Liver (tissue), 9 donors: Measurements from ENCODE around the gene VLDLR. TPM values are rescaled to one million over a fixed set of nuclear protein-coding genes. Genes with fewer than 3 reads are reported as not detected.

Experiments used
- DNase-seq: peaks from one replicate; pipeline ENCODE4 v3.0.0-alpha.2; 2017; ENCODE audit warnings: low spot score
- H3K27ac ChIP-seq, 2 donors: one replicate each; pipeline ENCODE4 v1.7.0; 2013; ENCODE audit warnings: inconsistent platforms in 2 of 2, low read length in 2 of 2, control low read depth in 1 of 2, low read depth in 1 of 2, mild to moderate bottlenecking in 1 of 2
- H3K27me3 ChIP-seq, 4 donors: one replicate each; pipeline versions ENCODE4 v1.6.1 to v1.7.0; 2013; ENCODE audit warnings: low read length in 3 of 4, inconsistent platforms in 1 of 4, mild to moderate bottlenecking in 1 of 4, moderate library complexity in 1 of 4; ENCODE audit not compliant: control insufficient read depth in 4 of 4, insufficient read depth in 4 of 4
- H3K36me3 ChIP-seq, 4 donors: one replicate each; pipeline versions ENCODE4 v1.6.1 to v1.7.0; 2013; ENCODE audit warnings: low read length in 3 of 4, mild to moderate bottlenecking in 3 of 4, low read depth in 1 of 4, moderate library complexity in 1 of 4; ENCODE audit not compliant: control insufficient read depth in 4 of 4, insufficient read depth in 3 of 4
- H3K4me1 ChIP-seq, 4 donors: one replicate each; pipeline versions ENCODE4 v1.6.1 to v1.7.0; 2013; ENCODE audit warnings: low read length in 3 of 4, mild to moderate bottlenecking in 3 of 4, moderate library complexity in 1 of 4; ENCODE audit not compliant: control insufficient read depth in 4 of 4, insufficient read depth in 4 of 4
- H3K4me3 ChIP-seq, 3 donors: one replicate each; pipeline versions ENCODE4 v1.6.1 to v1.7.0; 2013; ENCODE audit warnings: low read length in 3 of 3, control low read depth in 1 of 3, low read depth in 1 of 3, mild to moderate bottlenecking in 1 of 3
- H3K9ac ChIP-seq, 2 donors: one replicate each; pipeline ENCODE4 v1.7.0; 2013; ENCODE audit warnings: low read length in 2 of 2, mild to moderate bottlenecking in 2 of 2, moderate library complexity in 2 of 2, control low read depth in 1 of 2, low read depth in 1 of 2
- H3K9me3 ChIP-seq, 4 donors: one replicate each; pipeline versions ENCODE4 v1.6.1 to v1.7.0; 2013; ENCODE audit warnings: low read length in 3 of 4; ENCODE audit not compliant: control insufficient read depth in 4 of 4
- CTCF ChIP-seq: fragments of 150-350 bp; IDR thresholded peaks from 2 replicates; pipeline ENCODE4 v1.5.1; 2017; ENCODE audit warnings: improper control_type of control experiment, low read depth, low read length; ENCODE audit not compliant: missing input control
- FOXA2 ChIP-seq: IDR thresholded peaks from 2 replicates; pipeline ENCODE4 v1.6.1; 2016; ENCODE audit warnings: antibody characterized with exemption
- GABPA ChIP-seq, 2 donors: IDR thresholded peaks in 1 of 2; conservative IDR thresholded peaks in 1 of 2; 2 replicates each; pipeline ENCODE4 v1.6.1; 2016; ENCODE audit warnings: antibody characterized with exemption in 2 of 2, mild to moderate bottlenecking in 1 of 2, moderate library complexity in 1 of 2
- HNF4A ChIP-seq, 2 donors: conservative IDR thresholded peaks; 2 replicates each; pipeline ENCODE4 v1.6.1; 2016; ENCODE audit warnings: antibody characterized with exemption in 2 of 2, mild to moderate bottlenecking in 2 of 2
- HNF4G ChIP-seq: IDR thresholded peaks from 2 replicates; pipeline ENCODE4 v1.6.1; 2016; ENCODE audit warnings: antibody characterized with exemption
- JUND ChIP-seq, 2 donors: IDR thresholded peaks; 2 replicates each; pipeline ENCODE4 v1.6.1; 2016; ENCODE audit warnings: antibody characterized with exemption in 2 of 2
- MAX ChIP-seq: IDR thresholded peaks from 2 replicates; pipeline ENCODE4 v1.6.1; 2016; ENCODE audit warnings: antibody characterized with exemption
- NR2F2 ChIP-seq: IDR thresholded peaks from 2 replicates; pipeline ENCODE4 v1.6.1; 2016; ENCODE audit warnings: antibody characterized with exemption
- RAD21 ChIP-seq, 2 donors: IDR thresholded peaks; 2 replicates each; pipeline ENCODE4 v1.6.1; 2016; ENCODE audit warnings: antibody characterized with exemption in 2 of 2, mild to moderate bottlenecking in 2 of 2
- REST ChIP-seq: IDR thresholded peaks from 2 replicates; pipeline ENCODE4 v1.6.1; 2016; ENCODE audit warnings: antibody characterized with exemption, mild to moderate bottlenecking
- RXRA ChIP-seq, 2 donors: IDR thresholded peaks; 2 replicates each; pipeline ENCODE4 v1.6.1; 2017 to 2018; ENCODE audit warnings: antibody characterized with exemption in 2 of 2, mild to moderate bottlenecking in 1 of 2
- TAF1 ChIP-seq: conservative IDR thresholded peaks from 2 replicates; pipeline ENCODE4 v1.6.1; 2016; ENCODE audit warnings: antibody characterized with exemption, mild to moderate bottlenecking
- YY1 ChIP-seq: IDR thresholded peaks from 2 replicates; pipeline ENCODE4 v1.6.1; 2016; ENCODE audit warnings: antibody characterized with exemption, mild to moderate bottlenecking
- WGBS: extraction: QIAGEN DNeasy Blood & Tissue Kit; methylation state at CpG from one replicate; pipeline ENCODE4 v1.1.7; 2013; 5-methylcytosine and 5-hydroxymethylcytosine counted together
- polyA plus RNA-seq, 2 donors: library from polyadenylated mRNA; stranded (reverse) in 1 of 2; unstranded in 1 of 2; fragments of 200-250 nt in 1 of 2; fragments of >200 nt in 1 of 2; fragmentation: Nextera tagmentation in 1 of 2; extraction: Ambion mirVana in 1 of 2; gene quantifications; one replicate each; pipeline versions ENCODE4 v1.2.1 to v1.2.3, GENCODE V29; 2013 to 2015
- total RNA-seq, 2 donors: library from RNA; depleted of rRNA; stranded (reverse); fragments of >200 nt; gene quantifications; one replicate each; pipeline ENCODE4 v1.2.3, GENCODE V29; 2014
- donor health status: healthy.
- donor health status: healthy.
- donor health status: healthy.
- donor health status: healthy.
- donor health status: healthy.

VLDLR gene
- total and polyA plus RNA-seq, 4 donors = 0.44 to 2.8 (median 1.4) TPM

GRCh38 chr9:2613730-2614271 lies 7.8 kb upstream of the VLDLR start:
- Histone ChIP-seq H3K36me3 (no peaks in the 10 kb centered on the region), H3K4me3 (no peak overlapping the region), H3K27me3 (no peaks in the 10 kb centered on the region), H3K9me3 (no peaks in the 10 kb centered on the region), H3K4me1 (no peaks in the 10 kb centered on the region), H3K9ac (no peak overlapping the region), H3K27ac (no peak overlapping the region)
- DNase-seq = no peak
- 84% methylated on average over 3 of the region's 3 CpGs for WGBS
- TF ChIP-seq RXRA (IDR thresholded peaks at IDR 0.05) = no peak
- no peak for TF ChIP-seq GABPA (IDR thresholded peaks at IDR 0.05 in 1 of 2, conservative IDR thresholded peaks at IDR 0.05 in 1 of 2)
- no peak for TF ChIP-seq REST
- TF ChIP-seq HNF4A (conservative IDR thresholded peaks at IDR 0.05) = no peak
- TF ChIP-seq RAD21 (IDR thresholded peaks at IDR 0.05) = no peak
- no peak for TF ChIP-seq HNF4G
- no peak for TF ChIP-seq MAX
- no peak for TF ChIP-seq TAF1
- TF ChIP-seq JUND (IDR thresholded peaks at IDR 0.05) = no peak
- TF ChIP-seq YY1 = no peak
- TF ChIP-seq NR2F2 = no peak
- no peak for TF ChIP-seq FOXA2
- TF ChIP-seq CTCF = no peak

- H3K27me3 ChIP-seq = peaks cover 0 to 3% (median 0%) of the 10 kb centered on the region in 4 donors
- H3K27ac ChIP-seq = no peak overlapping the region
- H3K9me3 ChIP-seq = no peaks in the 10 kb centered on the region
- H3K4me1 ChIP-seq = no peaks in the 10 kb centered on the region
- H3K36me3 ChIP-seq = no peaks in the 10 kb centered on the region
- H3K4me3 ChIP-seq = no peak overlapping the region
- 87% methylated on average over 7 of the region's 7 CpGs for WGBS
- H3K9ac ChIP-seq = no peak overlapping the region
- DNase-seq = no peak
- no peak for TF ChIP-seq TAF1
- no peak for TF ChIP-seq HNF4A (conservative IDR thresholded peaks at IDR 0.05)
- TF ChIP-seq RAD21 (IDR thresholded peaks at IDR 0.05) = no peak
Measured at GRCh38 chr9:2615497-2615896, 6.1 kb upstream of the VLDLR start.
